SK-N-SH (cell line): ENCODE results near the gene GALR3. TPM values are rescaled to one million over a fixed set of nuclear protein-coding genes. Genes with fewer than 3 reads are reported as not detected.

Source experiments
- CTCF ChIA-PET: fragments of 300-600, 350-600 bp; formaldehyde crosslinking; extraction: SDS; loops from one replicate; lab custom pipeline; 2021; lab: Yijun Ruan, JAX
- POLR2A ChIA-PET: fragments of 350-600 bp; sonication (Branson Sonifier 250); formaldehyde crosslinking; extraction: SDS; loops from one replicate; lab custom pipeline; 2020; ENCODE audit warnings: antibody characterized with exemption, inconsistent platforms; lab: Yijun Ruan, JAX
- DNase-seq: peaks from one replicate; pipeline ENCODE4 v3.0.0; 2012
- H2AFZ ChIP-seq: fragments of 200-600 bp; sonication (generic); 2 replicates; pipeline ENCODE4 v1.8.1; 2016; ENCODE audit warnings: antibody characterized with exemption, mild to moderate bottlenecking, low read depth
- H3F3A ChIP-seq: fragments of 200-600 bp; sonication (generic); replicated peaks from 2 replicates; pipeline ENCODE3; 2016; ENCODE audit warnings: antibody characterized with exemption, mild to moderate bottlenecking; ENCODE audit not compliant: insufficient read depth
- H3K27ac ChIP-seq, 2 experiments: fragments of 200-500 bp in 1 of 2; fragments of 200-600 bp in 1 of 2; sonication (Bioruptor generic) in 1 of 2; sonication (generic), shearing (Covaris generic) in 1 of 2; 2 replicates each; pipeline versions ENCODE4 v1.5.1 to v1.6.1; 2014 to 2016; ENCODE audit warnings: low read depth in 2 of 2, inconsistent platforms in 1 of 2, low read length in 1 of 2, mild to moderate bottlenecking in 1 of 2, mixed read lengths in 1 of 2
- H3K27me3 ChIP-seq: fragments of 200-600 bp; sonication (generic), shearing (Covaris generic); 2 replicates; pipeline ENCODE4 v1.6.1; 2016; ENCODE audit warnings: mixed run types; ENCODE audit not compliant: insufficient read depth
- H3K36me3 ChIP-seq, 2 experiments: fragments of 200-500 bp in 1 of 2; fragments of 200-600 bp in 1 of 2; sonication (Bioruptor generic) in 1 of 2; sonication (generic) in 1 of 2; replicated peaks in 1 of 2; 2 replicates each; pipeline versions ENCODE3 to v1.5.1; 2014 to 2016; ENCODE audit warnings: low read length in 1 of 2, mild to moderate bottlenecking in 1 of 2; ENCODE audit not compliant: insufficient read depth in 2 of 2, control insufficient read depth in 1 of 2
- H3K4me1 ChIP-seq, 2 experiments: fragments of 200-500 bp in 1 of 2; fragments of 200-600 bp in 1 of 2; sonication (Bioruptor generic) in 1 of 2; sonication (generic), shearing (Covaris generic) in 1 of 2; 2 replicates each; pipeline versions ENCODE4 v1.5.1 to v1.6.1; 2014 to 2016; ENCODE audit warnings: low read depth in 1 of 2, low read length in 1 of 2, mixed run types in 1 of 2; ENCODE audit not compliant: insufficient read depth in 2 of 2, control insufficient read depth in 1 of 2
- H3K4me2 ChIP-seq: fragments of 200-600 bp; sonication (generic), shearing (Covaris generic); 2 replicates; pipeline ENCODE4 v1.6.1; 2017; ENCODE audit warnings: mixed run types
- H3K4me3 ChIP-seq, 2 experiments: fragments of 200-500 bp in 1 of 2; fragments of 200-600 bp in 1 of 2; sonication (Bioruptor generic) in 1 of 2; sonication (generic), shearing (Covaris generic) in 1 of 2; 2 replicates each; pipeline versions ENCODE4 v1.5.1 to v1.8.1; 2014 to 2016; ENCODE audit warnings: low read depth in 2 of 2, inconsistent platforms in 1 of 2, low read length in 1 of 2, mild to moderate bottlenecking in 1 of 2, mixed read lengths in 1 of 2, moderate library complexity in 1 of 2
- H3K79me2 ChIP-seq: fragments of 200-600 bp; sonication (generic); 2 replicates; pipeline ENCODE4 v1.8.1; 2017; ENCODE audit warnings: mild to moderate bottlenecking; ENCODE audit not compliant: insufficient read depth
- H3K9ac ChIP-seq: fragments of 200-600 bp; sonication (generic); 2 replicates; pipeline ENCODE4 v1.6.1; 2017; ENCODE audit warnings: mixed run types
- H3K9me2 ChIP-seq: fragments of 200-600 bp; sonication (generic); 2 replicates; pipeline ENCODE4 v1.6.1; 2017; ENCODE audit warnings: mixed run types
- H3K9me3 ChIP-seq: fragments of 200-600 bp; sonication (generic); 2 replicates; pipeline ENCODE4 v1.6.1; 2017; ENCODE audit warnings: mixed run types, mild to moderate bottlenecking, moderate library complexity
- H4K20me1 ChIP-seq: fragments of 200-600 bp; sonication (generic); 2 replicates; pipeline ENCODE4 v1.6.1; 2017; ENCODE audit warnings: mild to moderate bottlenecking, mixed run types; ENCODE audit not compliant: insufficient read depth
- CHD2 ChIP-seq: fragments of 150-350 bp; IDR thresholded peaks from 2 replicates; pipeline ENCODE4 v1.6.1; 2018; ENCODE audit warnings: low read length; ENCODE audit not compliant: partially characterized antibody
- CTCF ChIP-seq: fragments of 200-600 bp; sonication (generic); IDR thresholded peaks from 2 replicates; pipeline ENCODE4 v1.6.1; 2017; ENCODE audit warnings: antibody characterized with exemption, mild to moderate bottlenecking, moderate library complexity
- EP300 ChIP-seq, 2 experiments: IDR thresholded peaks; 2 replicates each; pipeline versions ENCODE4 v1.4.0 to v1.6.1; 2012; ENCODE audit warnings: borderline replicate concordance in 1 of 2, low read depth in 1 of 2, low read length in 1 of 2
- EZH2phosphoT487 ChIP-seq: fragments of 200-600 bp; sonication (generic); IDR thresholded peaks from 2 replicates; pipeline ENCODE4 v1.6.1; 2017; ENCODE audit warnings: low read depth, mixed run types, mild to moderate bottlenecking, antibody characterized with exemption, moderate library complexity, borderline replicate concordance
- GABPA ChIP-seq: IDR thresholded peaks from 2 replicates; pipeline ENCODE4 v1.4.0; 2012; ENCODE audit warnings: low read depth, mild to moderate bottlenecking
- JUND ChIP-seq: IDR thresholded peaks from 2 replicates; pipeline ENCODE4 v1.4.0; 2012
- MAX ChIP-seq: IDR thresholded peaks from 2 replicates; pipeline ENCODE4 v1.4.0; 2012; ENCODE audit warnings: low read depth
- MEF2A ChIP-seq: IDR thresholded peaks from 2 replicates; pipeline ENCODE4 v1.4.0; 2012; ENCODE audit warnings: low read depth, borderline replicate concordance
- MXI1 ChIP-seq: IDR thresholded peaks from 2 replicates; pipeline ENCODE4 v1.6.1; 2012; ENCODE audit warnings: mild to moderate bottlenecking, low read depth, low read length, improper control_type of control experiment
- PBX3 ChIP-seq: IDR thresholded peaks from 2 replicates; pipeline ENCODE4; 2012
- POLR2AphosphoS5 ChIP-seq: IDR thresholded peaks from 2 replicates; pipeline ENCODE4 v1.6.1; 2012; ENCODE audit warnings: low read depth, low read length
- RAD21 ChIP-seq: IDR thresholded peaks from 2 replicates; pipeline ENCODE4 v1.6.1; 2012; ENCODE audit warnings: mild to moderate bottlenecking, low read length
- RFX5 ChIP-seq: IDR thresholded peaks from 2 replicates; pipeline ENCODE4 v1.6.1; 2012; ENCODE audit warnings: mild to moderate bottlenecking, improper control_type of control experiment, low read length
- TAF1 ChIP-seq: IDR thresholded peaks from 2 replicates; pipeline ENCODE4 v1.6.1; 2012; ENCODE audit warnings: low read depth, mild to moderate bottlenecking, low read length, moderate library complexity, borderline replicate concordance
- TCF12 ChIP-seq: IDR thresholded peaks from 2 replicates; pipeline ENCODE4 v1.4.0; 2012
- YY1 ChIP-seq: IDR thresholded peaks from 2 replicates; pipeline ENCODE4 v1.4.0; 2012; ENCODE audit warnings: low read depth, mild to moderate bottlenecking
- ZBTB33 ChIP-seq: IDR thresholded peaks from 2 replicates; pipeline ENCODE4 v1.4.0; 2012; ENCODE audit warnings: low read depth, borderline replicate concordance
- WGBS: methylation state at CpG from one replicate; pipeline ENCODE4 v1.1.6; 2017; ENCODE audit warnings: low lambda C conversion rate; 5-methylcytosine and 5-hydroxymethylcytosine counted together
- polyA plus RNA-seq, 3 experiments: library from polyadenylated mRNA; depleted of rRNA; stranded (reverse); fragments of >200 nt; gene quantifications; 2 replicates each; pipeline ENCODE4 v1.2.3, GENCODE V29; 2012
- TF ChIP-seq, protein P1 (sequence below): IDR thresholded peaks from 2 replicates; pipeline ENCODE4 v1.4.0; 2012; ENCODE audit warnings: low read depth, borderline replicate concordance

Gene GALR3
- polyA plus RNA-seq, 1 of the 3 experiments (the other 2 are of a cell fraction) = not detected

GRCh38 chr22:37854946-37855345 is 31.8 kb downstream of the GALR3 start:
- Histone ChIP-seq H3K27ac (no peak overlapping the region), H3F3A (peaks cover 16% of the 10 kb centered on the region), H3K4me3 (no peak overlapping the region), H3K9me2 (no peaks in the 10 kb centered on the region)
- no peak for DNase-seq
- 25% methylated on average over 2 of the region's 2 CpGs for WGBS
- TF ChIP-seq RFX5 = no peak
- TF ChIP-seq MAX = no peak
- TF ChIP-seq EZH2phosphoT487 = no peak
- TF ChIP-seq CTCF = no peak
- TF ChIP-seq CHD2 = no peak
- no peak for TF ChIP-seq YY1
- no peak for TF ChIP-seq GABPA
- no peak for TF ChIP-seq MXI1
- no peak for TF ChIP-seq TCF12
- TF ChIP-seq POLR2AphosphoS5 = no peak
- no peak for TF ChIP-seq JUND
- no peak for TF ChIP-seq TAF1
- TF ChIP-seq ZBTB33 = no peak
- no peak for TF ChIP-seq RAD21
- TF ChIP-seq MEF2A = no peak
- TF ChIP-seq EP300 (IDR thresholded peaks at IDR 0.05; ENCODE audit: borderline replicate concordance in 1 of 2, low read depth in 1 of 2, low read length in 1 of 2) = no peak
- no peak for TF ChIP-seq PBX3
- TF ChIP-seq, protein P1, sequence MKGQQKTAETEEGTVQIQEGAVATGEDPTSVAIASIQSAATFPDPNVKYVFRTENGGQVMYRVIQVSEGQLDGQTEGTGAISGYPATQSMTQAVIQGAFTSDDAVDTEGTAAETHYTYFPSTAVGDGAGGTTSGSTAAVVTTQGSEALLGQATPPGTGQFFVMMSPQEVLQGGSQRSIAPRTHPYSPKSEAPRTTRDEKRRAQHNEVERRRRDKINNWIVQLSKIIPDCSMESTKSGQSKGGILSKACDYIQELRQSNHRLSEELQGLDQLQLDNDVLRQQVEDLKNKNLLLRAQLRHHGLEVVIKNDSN = no peak
- TF ChIP-seq, all 33 proteins: peak for 0
- no peaks in the 10 kb centered on the region for H3K27me3 ChIP-seq
- H3K4me1 ChIP-seq = peaks cover 6 to 11% of the 10 kb centered on the region in 2 experiments; a peak in 3 of 4 replicates
- H3K4me2 ChIP-seq = no peak overlapping the region
- H3K9ac ChIP-seq = no peak overlapping the region
- ChIA-PET POLR2A (interaction anchor here (0.8 to 1.3 kb wide), 2 partner anchors 27 to 103 kb away, joined by 3 read pairs; no protein-coding TSS in a partner anchor), CTCF (interaction anchor here (1.4 to 12.6 kb wide), 2 partner anchors 8 to 37 kb away, joined by 10 to 182 read pairs; partner anchors contain the start of gene GALR3)
- peaks cover 10% of the 10 kb centered on the region; the same call in 1 of the 2 replicates for H4K20me1 ChIP-seq
- no peak overlapping the region for H2AFZ ChIP-seq
- H3K79me2 ChIP-seq = peaks cover 86% of the 10 kb centered on the region
- H3K9me3 ChIP-seq = no peaks in the 10 kb centered on the region
- H3K36me3 ChIP-seq = peaks cover 58 to 86% of the 10 kb centered on the region in 2 experiments
